ENCODE data around the gene REXO2.

The REXO2 gene

GRCh38 chr11:114439229-114440120, at the start of gene REXO2 (continued):
- TF ChIP-seq SP2 (tag by site-specific recombination; IDR thresholded peaks at IDR 0.05) (peak; percentile 16; the same call in 1 of the 2 replicates), EGR2 (tag by site-specific recombination; IDR thresholded peaks at IDR 0.05; ENCODE audit: low read depth) (0 out of 2 replicates have a peak, but pooled peaks have one; percentile 16), ZBTB7A (tag by site-specific recombination; IDR thresholded peaks at IDR 0.05; ENCODE audit: low read depth) (no peak), ZNF626 (tag by site-specific recombination; IDR thresholded peaks at IDR 0.05) (no peak), ZBTB48 (tag by site-specific recombination; IDR thresholded peaks at IDR 0.05) (peak; percentile 76; the same call in 1 of the 2 replicates), ZNF138 (tag by site-specific recombination; IDR thresholded peaks at IDR 0.05; ENCODE audit: borderline replicate concordance) (no peak), PBX3 (CRISPR knock-in tag; IDR thresholded peaks at IDR 0.05) (peak; percentile 31; the same call in 1 of the 2 replicates), ZFHX2 (tag by site-specific recombination; conservative IDR thresholded peaks at IDR 0.05) (peak; percentile 41), ZNF544 (tag by site-specific recombination; IDR thresholded peaks at IDR 0.05) (no peak), ZNF366 (tag by site-specific recombination; conservative IDR thresholded peaks at IDR 0.05) (peak; percentile 42; the same call in 1 of the 2 replicates), ZNF585B (tag by site-specific recombination; IDR thresholded peaks at IDR 0.05) (no peak), KLF10 (tag by site-specific recombination; IDR thresholded peaks at IDR 0.05) (no peak; the same call in 1 of the 2 replicates), ZNF776 (tag by site-specific recombination; IDR thresholded peaks at IDR 0.05; ENCODE audit: borderline replicate concordance) (no peak), ZNF175 (tag by site-specific recombination; IDR thresholded peaks at IDR 0.05) (no peak), ZNF391 (tag by site-specific recombination; IDR thresholded peaks at IDR 0.05; ENCODE audit: borderline replicate concordance, low read depth) (no peak), SP3 (tag by site-specific recombination; IDR thresholded peaks at IDR 0.05) (peak; percentile 54; the same call in 1 of the 2 replicates), ZNF221 (tag by site-specific recombination; IDR thresholded peaks at IDR 0.05; ENCODE audit: borderline replicate concordance) (no peak), ZNF239 (tag by site-specific recombination; IDR thresholded peaks at IDR 0.05) (no peak), ZNF510 (tag by site-specific recombination; IDR thresholded peaks at IDR 0.05; ENCODE audit: insufficient replicate concordance) (no peak), REPIN1 (tag by site-specific recombination; IDR thresholded peaks at IDR 0.05; ENCODE audit: low read depth) (no peak), ZNF530 (tag by site-specific recombination; IDR thresholded peaks at IDR 0.05; ENCODE audit: low read depth) (no peak), ZNF707 (tag by site-specific recombination; IDR thresholded peaks at IDR 0.05) (no peak), ZNF514 (tag by site-specific recombination; IDR thresholded peaks at IDR 0.05) (no peak)
- TF ChIP-seq, protein P1, sequence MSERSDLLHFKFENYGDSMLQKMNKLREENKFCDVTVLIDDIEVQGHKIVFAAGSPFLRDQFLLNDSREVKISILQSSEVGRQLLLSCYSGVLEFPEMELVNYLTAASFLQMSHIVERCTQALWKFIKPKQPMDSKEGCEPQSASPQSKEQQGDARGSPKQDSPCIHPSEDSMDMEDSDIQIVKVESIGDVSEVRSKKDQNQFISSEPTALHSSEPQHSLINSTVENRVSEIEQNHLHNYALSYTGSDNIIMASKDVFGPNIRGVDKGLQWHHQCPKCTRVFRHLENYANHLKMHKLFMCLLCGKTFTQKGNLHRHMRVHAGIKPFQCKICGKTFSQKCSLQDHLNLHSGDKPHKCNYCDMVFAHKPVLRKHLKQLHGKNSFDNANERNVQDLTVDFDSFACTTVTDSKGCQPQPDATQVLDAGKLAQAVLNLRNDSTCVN (tag by site-specific recombination; optimal IDR thresholded peaks at IDR 0.05): peak; percentile 57
- TF ChIP-seq, protein P2, sequence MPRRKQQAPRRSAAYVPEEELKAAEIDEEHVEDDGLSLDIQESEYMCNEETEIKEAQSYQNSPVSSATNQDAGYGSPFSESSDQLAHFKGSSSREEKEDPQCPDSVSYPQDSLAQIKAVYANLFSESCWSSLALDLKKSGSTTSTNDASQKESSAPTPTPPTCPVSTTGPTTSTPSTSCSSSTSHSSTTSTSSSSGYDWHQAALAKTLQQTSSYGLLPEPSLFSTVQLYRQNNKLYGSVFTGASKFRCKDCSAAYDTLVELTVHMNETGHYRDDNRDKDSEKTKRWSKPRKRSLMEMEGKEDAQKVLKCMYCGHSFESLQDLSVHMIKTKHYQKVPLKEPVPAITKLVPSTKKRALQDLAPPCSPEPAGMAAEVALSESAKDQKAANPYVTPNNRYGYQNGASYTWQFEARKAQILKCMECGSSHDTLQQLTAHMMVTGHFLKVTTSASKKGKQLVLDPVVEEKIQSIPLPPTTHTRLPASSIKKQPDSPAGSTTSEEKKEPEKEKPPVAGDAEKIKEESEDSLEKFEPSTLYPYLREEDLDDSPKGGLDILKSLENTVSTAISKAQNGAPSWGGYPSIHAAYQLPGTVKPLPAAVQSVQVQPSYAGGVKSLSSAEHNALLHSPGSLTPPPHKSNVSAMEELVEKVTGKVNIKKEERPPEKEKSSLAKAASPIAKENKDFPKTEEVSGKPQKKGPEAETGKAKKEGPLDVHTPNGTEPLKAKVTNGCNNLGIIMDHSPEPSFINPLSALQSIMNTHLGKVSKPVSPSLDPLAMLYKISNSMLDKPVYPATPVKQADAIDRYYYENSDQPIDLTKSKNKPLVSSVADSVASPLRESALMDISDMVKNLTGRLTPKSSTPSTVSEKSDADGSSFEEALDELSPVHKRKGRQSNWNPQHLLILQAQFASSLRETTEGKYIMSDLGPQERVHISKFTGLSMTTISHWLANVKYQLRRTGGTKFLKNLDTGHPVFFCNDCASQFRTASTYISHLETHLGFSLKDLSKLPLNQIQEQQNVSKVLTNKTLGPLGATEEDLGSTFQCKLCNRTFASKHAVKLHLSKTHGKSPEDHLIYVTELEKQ (tag by site-specific recombination; IDR thresholded peaks at IDR 0.05; ENCODE audit: borderline replicate concordance): no peak
- TF ChIP-seq, protein P3, sequence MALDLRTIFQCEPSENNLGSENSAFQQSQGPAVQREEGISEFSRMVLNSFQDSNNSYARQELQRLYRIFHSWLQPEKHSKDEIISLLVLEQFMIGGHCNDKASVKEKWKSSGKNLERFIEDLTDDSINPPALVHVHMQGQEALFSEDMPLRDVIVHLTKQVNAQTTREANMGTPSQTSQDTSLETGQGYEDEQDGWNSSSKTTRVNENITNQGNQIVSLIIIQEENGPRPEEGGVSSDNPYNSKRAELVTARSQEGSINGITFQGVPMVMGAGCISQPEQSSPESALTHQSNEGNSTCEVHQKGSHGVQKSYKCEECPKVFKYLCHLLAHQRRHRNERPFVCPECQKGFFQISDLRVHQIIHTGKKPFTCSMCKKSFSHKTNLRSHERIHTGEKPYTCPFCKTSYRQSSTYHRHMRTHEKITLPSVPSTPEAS (tag by site-specific recombination; IDR thresholded peaks at IDR 0.05): no peak
- TF ChIP-seq, protein P4, sequence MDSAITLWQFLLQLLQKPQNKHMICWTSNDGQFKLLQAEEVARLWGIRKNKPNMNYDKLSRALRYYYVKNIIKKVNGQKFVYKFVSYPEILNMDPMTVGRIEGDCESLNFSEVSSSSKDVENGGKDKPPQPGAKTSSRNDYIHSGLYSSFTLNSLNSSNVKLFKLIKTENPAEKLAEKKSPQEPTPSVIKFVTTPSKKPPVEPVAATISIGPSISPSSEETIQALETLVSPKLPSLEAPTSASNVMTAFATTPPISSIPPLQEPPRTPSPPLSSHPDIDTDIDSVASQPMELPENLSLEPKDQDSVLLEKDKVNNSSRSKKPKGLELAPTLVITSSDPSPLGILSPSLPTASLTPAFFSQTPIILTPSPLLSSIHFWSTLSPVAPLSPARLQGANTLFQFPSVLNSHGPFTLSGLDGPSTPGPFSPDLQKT (IDR thresholded peaks at IDR 0.05; ENCODE audit: borderline replicate concordance, low read depth, low read length): no peak
- TF ChIP-seq, protein P5, sequence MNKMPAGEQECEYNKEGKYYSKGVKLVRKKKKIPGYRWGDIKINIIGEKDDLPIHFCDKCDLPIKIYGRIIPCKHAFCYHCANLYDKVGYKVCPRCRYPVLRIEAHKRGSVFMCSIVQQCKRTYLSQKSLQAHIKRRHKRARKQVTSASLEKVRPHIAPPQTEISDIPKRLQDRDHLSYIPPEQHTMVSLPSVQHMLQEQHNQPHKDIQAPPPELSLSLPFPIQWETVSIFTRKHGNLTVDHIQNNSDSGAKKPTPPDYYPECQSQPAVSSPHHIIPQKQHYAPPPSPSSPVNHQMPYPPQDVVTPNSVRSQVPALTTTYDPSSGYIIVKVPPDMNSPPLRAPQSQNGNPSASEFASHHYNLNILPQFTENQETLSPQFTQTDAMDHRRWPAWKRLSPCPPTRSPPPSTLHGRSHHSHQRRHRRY (tag by site-specific recombination; IDR thresholded peaks at IDR 0.05): no peak

Data from HEK293 (cell line).